Measurements from ENCODE around the gene ARMH4. TPM values are rescaled to one million over a fixed set of nuclear protein-coding genes. Genes with fewer than 3 reads are reported as not detected.

The ARMH4 gene
- 1 to 10 TPM; 2.1 to 6.6 (median 3.3) TPM for total RNA-seq

GRCh38 chr14:58152014-58152857 is at the start of gene ARMH4:
ARMH4 (minus strand) TSS chr14:58152213; CDS start chr14:58139358, 12,855 bp downstream.
- TF ChIP-seq CTCF (IDR thresholded peaks at IDR 0.05; ENCODE audit: low read depth), result no peak

GRCh38 chr14:58200846-58201245 is 48.8 kb upstream of the ARMH4 start:
- TF ChIP-seq CTCF (IDR thresholded peaks at IDR 0.05; ENCODE audit: low read depth), result no peak

- no peak for TF ChIP-seq CTCF (IDR thresholded peaks at IDR 0.05; ENCODE audit: low read depth)
These were observed 48.4 kb upstream of the ARMH4 start for GRCh38 chr14:58200480-58200841.

- TF ChIP-seq CTCF (IDR thresholded peaks at IDR 0.05; ENCODE audit: low read depth), result no peak
These were observed 47.9 kb upstream of the ARMH4 start, which contains the start of gene ACTR10 for GRCh38 chr14:58199726-58200479. ACTR10 (plus strand) TSS chr14:58200149; CDS start chr14:58200218, 69 bp downstream.

- no peak for TF ChIP-seq CTCF (IDR thresholded peaks at IDR 0.05; ENCODE audit: low read depth)
These were observed 46.1 kb upstream of the ARMH4 start for GRCh38 chr14:58198086-58198485.

- no peak for TF ChIP-seq CTCF (IDR thresholded peaks at IDR 0.05; ENCODE audit: low read depth)
These were observed 44.2 kb upstream of the ARMH4 start for GRCh38 chr14:58196198-58196597.

- no peak for TF ChIP-seq CTCF (IDR thresholded peaks at IDR 0.05; ENCODE audit: low read depth)
These were observed 41.5 kb upstream of the ARMH4 start for GRCh38 chr14:58193542-58193941.
